K562 (cell line): ENCODE data around the gene TRIM65. TPM values are rescaled to one million over a fixed set of nuclear protein-coding genes. Genes with fewer than 3 reads are reported as not detected.

Source experiments
- ATAC-seq: fragments of 200-7000 bp; cut with Tn5 transposase; 3 replicates; pipeline ENCODE4 v1.9.1; 2020; ENCODE audit warnings: moderate library complexity
- BruUV-seq: library from RNA; stranded (reverse); fragments of 400-500 nt; replicated peaks from 2 replicates; lab custom pipeline; 2021; lab: Mats Ljungman, UMichigan
- CTCF ChIA-PET: fragments of 300-600 bp; formaldehyde crosslinking; extraction: SDS; loops from one replicate; lab custom pipeline; 2021; ENCODE audit warnings: low intra/inter-chr PET ratio; lab: Yijun Ruan, JAX
- POLR2A ChIA-PET: fragments of 300-600, 350-650 bp; sonication (Branson Sonifier 250); formaldehyde crosslinking; extraction: SDS; loops from one replicate; lab custom pipeline; 2021; ENCODE audit warnings: antibody characterized with exemption, inconsistent platforms; lab: Yijun Ruan, JAX
- DNase-seq, 4 experiments: peaks; one replicate each; pipeline versions ENCODE4 v3.0.0 to v3.0.0-alpha.2; 2011 to 2018; ENCODE audit warnings: low spot score in 3 of 4, mixed read lengths in 3 of 4; ENCODE audit errors: extremely low read depth in 1 of 4
- FAIRE-seq: peaks from 2 replicates; lab custom pipeline; 2011; peaks lifted over from hg19 to GRCh38; lab: Jason Lieb, UNC
- H2AFZ ChIP-seq: 2 replicates; pipeline ENCODE4 v1.6.0; 2011; ENCODE audit warnings: low read depth, low read length, control low read depth, inconsistent platforms
- H3K27ac ChIP-seq: fragments of 200-600 bp; 3 replicates; pipeline ENCODE4 v1.8.0; 2011; ENCODE audit warnings: low read depth, mild to moderate bottlenecking, control low read depth, inconsistent platforms, low read length, moderate library complexity, mixed read lengths; ENCODE audit errors: extremely low read depth
- H3K27me3 ChIP-seq, 2 experiments: fragments of 300-600 bp in 1 of 2; 2 replicates in 1 of 2; 3 replicates in 1 of 2; pipeline versions ENCODE4 v1.6.0 to v1.8.0; 2011; ENCODE audit warnings: inconsistent platforms in 2 of 2, low read length in 2 of 2, mild to moderate bottlenecking in 1 of 2, mixed read lengths in 1 of 2, moderate library complexity in 1 of 2; ENCODE audit not compliant: control insufficient read depth in 2 of 2, insufficient read depth in 2 of 2
- H3K36me3 ChIP-seq: fragments of 300-600 bp; 3 replicates; pipeline ENCODE4 v1.8.0; 2011; ENCODE audit warnings: mild to moderate bottlenecking, low read length, inconsistent platforms; ENCODE audit not compliant: control insufficient read depth, insufficient read depth
- H3K4me1 ChIP-seq, 2 experiments: fragments of 200-600 bp in 1 of 2; replicated peaks in 1 of 2; 2 replicates in 1 of 2; 3 replicates in 1 of 2; pipeline versions ENCODE4 v1.5.1 to v1.8.0; 2011; ENCODE audit warnings: inconsistent platforms in 2 of 2, low read length in 2 of 2, mild to moderate bottlenecking in 1 of 2, mixed read lengths in 1 of 2, moderate library complexity in 1 of 2; ENCODE audit not compliant: control insufficient read depth in 2 of 2, insufficient read depth in 2 of 2
- H3K4me2 ChIP-seq: 2 replicates; pipeline ENCODE4 v1.6.1; 2011; ENCODE audit warnings: low read length, control low read depth, inconsistent platforms, mixed read lengths; ENCODE audit not compliant: insufficient read depth
- H3K4me3 ChIP-seq: fragments of 200-600 bp; sonication (generic), shearing (Covaris generic); 2 replicates; pipeline ENCODE4 v1.5.1; 2016; ENCODE audit warnings: control low read depth, inconsistent platforms
- H3K79me2 ChIP-seq: fragments of 200-600 bp; 3 replicates; pipeline ENCODE4 v1.8.0; 2011; ENCODE audit warnings: low read length, inconsistent platforms; ENCODE audit not compliant: control insufficient read depth, insufficient read depth
- H3K9ac ChIP-seq, 2 experiments: 2 replicates each; pipeline versions ENCODE4 v1.6.0 to v1.6.1; 2011; ENCODE audit warnings: low read depth in 2 of 2, low read length in 2 of 2, control low read depth in 1 of 2, inconsistent platforms in 1 of 2, mild to moderate bottlenecking in 1 of 2, mixed read lengths in 1 of 2; ENCODE audit not compliant: insufficient read depth in 1 of 2
- H3K9me1 ChIP-seq: one replicate; pipeline ENCODE4 v1.6.0; 2011; ENCODE audit warnings: inconsistent platforms, mild to moderate bottlenecking, low read length, moderate library complexity; ENCODE audit not compliant: control insufficient read depth, insufficient read depth
- H3K9me3 ChIP-seq: replicated peaks from 2 replicates; pipeline ENCODE4 v1.5.1; 2011; ENCODE audit warnings: low read depth, low read length, inconsistent platforms; ENCODE audit not compliant: control insufficient read depth, insufficient read depth
- H4K20me1 ChIP-seq: replicated peaks from 2 replicates; pipeline ENCODE4 v1.6.1; 2011; ENCODE audit warnings: low read length, inconsistent platforms, mixed read lengths; ENCODE audit not compliant: control insufficient read depth, insufficient read depth
- BCOR ChIP-seq: fragments of 450-650 bp; IDR thresholded peaks from 2 replicates; pipeline ENCODE4 v1.6.1; 2016
- KDM1A ChIP-seq, 2 experiments: fragments of 450-650 bp; IDR thresholded peaks; 2 replicates each; pipeline ENCODE4 v1.6.1; 2016; ENCODE audit warnings: mild to moderate bottlenecking in 2 of 2
- RBM17 ChIP-seq: fragments of 200-400 bp; formaldehyde crosslinking; IDR thresholded peaks from 2 replicates; pipeline ENCODE4 v1.6.1; 2017; ENCODE audit warnings: low read depth, mild to moderate bottlenecking, low read length, borderline replicate concordance
- ZNF24 ChIP-seq: fragments of 450-650 bp; IDR thresholded peaks from 2 replicates; pipeline ENCODE4 v1.6.1; 2016
- WGBS: fragments of 100-300 bp; shearing (Covaris generic); methylation state at CpG from one replicate; pipeline ENCODE4 v1.1.6; 2016; ENCODE audit warnings: low coverage, mixed read lengths; ENCODE audit not compliant: insufficient coverage; ENCODE audit errors: missing lambda C conversion rate; 5-methylcytosine and 5-hydroxymethylcytosine counted together
- in situ Hi-C: fragments of 300-500 bp; cut with MboI; formaldehyde crosslinking; loops from 4 replicates; pipeline ENCODE4 v1.15.0; 2018; ENCODE audit warnings: inconsistent platforms, mixed read lengths
- intact Hi-C: fragments of 100-400 bp; cut with micrococcal nuclease; formaldehyde crosslinking; loops from 2 replicates; pipeline ENCODE4 v1.14.2; 2022
- polyA plus RNA-seq, 8 experiments: library from polyadenylated mRNA; depleted of rRNA in 4 of 8; stranded (reverse) in 5 of 8; unstranded in 3 of 8; fragments of >200 nt; fragmentation: Nextera tagmentation in 2 of 8; fragmentation: Illumina TruSeq in 1 of 8; extraction: Ambion mirVana in 2 of 8; extraction: Trizol in 1 of 8; gene quantifications; 2 replicates each; pipeline versions ENCODE4 v1.2.1 to v1.2.3, GENCODE V29; 2011 to 2014; ENCODE audit warnings: inconsistent platforms in 1 of 8, missing spikeins in 1 of 8
- total RNA-seq, 7 experiments: library from RNA; depleted of rRNA in 6 of 7; stranded (reverse); fragments of >200 nt in 6 of 7; fragmentation: Illumina TruSeq in 2 of 7; extraction: Trizol in 2 of 7; gene quantifications; 2 replicates each; pipeline versions ENCODE4 v1.2.1 to v1.2.3, GENCODE V29; 2011 to 2021; ENCODE audit warnings: low replicate concordance in 1 of 7
- TF ChIP-seq, protein P1 (sequence below): fragments of 250-450 bp; sonication (Bioruptor Pico); IDR thresholded peaks from 2 replicates; pipeline ENCODE4 v1.5.0; 2020; ENCODE audit warnings: mild to moderate bottlenecking

The TRIM65 gene
- total and polyA plus RNA-seq, 9 of the 15 experiments (the other 6 are each of a cell fraction or from before 2014, with no cell fraction given): 2.8 to 45.7 (median 22.9) TPM

DNA sequence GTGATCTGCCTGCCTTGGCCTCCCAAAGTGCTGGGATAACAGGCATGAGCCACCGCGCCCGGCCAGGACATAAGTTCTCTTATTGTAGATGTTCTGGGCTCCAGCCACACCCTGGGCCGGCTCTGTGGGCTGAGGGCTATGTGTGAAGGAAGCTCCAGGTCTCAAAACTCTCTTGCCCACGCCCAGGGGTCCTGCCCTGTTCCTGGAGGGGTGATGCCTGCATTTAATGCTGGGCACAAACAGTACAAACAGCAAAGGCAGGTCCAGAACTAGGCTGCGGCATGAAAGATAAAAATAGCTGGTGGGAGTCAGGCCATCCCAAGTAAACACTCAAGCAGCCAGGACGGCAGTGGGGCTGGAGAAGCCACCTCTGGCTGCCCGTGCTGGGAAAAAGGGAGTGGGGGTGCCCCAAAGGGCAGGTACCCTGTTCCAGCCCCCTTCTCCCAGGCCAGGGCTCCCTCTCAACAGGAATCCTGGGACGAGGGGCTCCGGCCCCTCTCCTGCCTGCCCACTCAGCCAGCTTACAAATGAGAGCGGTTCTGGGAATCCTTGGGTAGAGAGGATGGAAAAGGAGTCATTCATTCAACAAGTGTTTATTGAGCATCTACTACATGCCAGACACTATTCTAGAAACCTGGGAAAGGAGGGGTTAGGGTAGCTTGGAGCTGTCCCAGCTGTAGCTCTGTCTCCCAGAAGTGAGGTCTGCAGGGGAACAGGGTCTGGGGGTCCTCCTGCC, 23.0 kb downstream of the TRIM65 start:
- intact Hi-C loops (no loop called here), in situ Hi-C loops (no loop called here)
- BruUV-seq: no TSS peak
- Histone ChIP-seq H3K4me1 (peaks cover 10 to 75% of the 10 kb centered on the region in 2 experiments), H3K9ac (peak overlapping the region in 1 of 2 experiments; percentile 76; a peak in 2 of 4 replicates), H4K20me1 (no peaks in the 10 kb centered on the region), H3K36me3 (no peaks in the 10 kb centered on the region), H3K9me1 (no peaks in the 10 kb centered on the region), H2AFZ (no peak overlapping the region), H3K27me3 (no peaks in the 10 kb centered on the region), H3K9me3 (no peaks in the 10 kb centered on the region), H3K4me2 (no peak overlapping the region), H3K4me3 (no peak overlapping the region), H3K27ac (no peak overlapping the region), H3K79me2 (no peaks in the 10 kb centered on the region)
- ATAC-seq (no peak), FAIRE-seq (no peak), DNase-seq (peak in 1 of 4 experiments; percentile 3)
- CTCF ChIA-PET: no interaction called here
- peak in 1 of 2 experiments; percentile 32; a peak in 1 of 4 replicates for TF ChIP-seq KDM1A (IDR thresholded peaks at IDR 0.05)
- TF ChIP-seq, protein P1, sequence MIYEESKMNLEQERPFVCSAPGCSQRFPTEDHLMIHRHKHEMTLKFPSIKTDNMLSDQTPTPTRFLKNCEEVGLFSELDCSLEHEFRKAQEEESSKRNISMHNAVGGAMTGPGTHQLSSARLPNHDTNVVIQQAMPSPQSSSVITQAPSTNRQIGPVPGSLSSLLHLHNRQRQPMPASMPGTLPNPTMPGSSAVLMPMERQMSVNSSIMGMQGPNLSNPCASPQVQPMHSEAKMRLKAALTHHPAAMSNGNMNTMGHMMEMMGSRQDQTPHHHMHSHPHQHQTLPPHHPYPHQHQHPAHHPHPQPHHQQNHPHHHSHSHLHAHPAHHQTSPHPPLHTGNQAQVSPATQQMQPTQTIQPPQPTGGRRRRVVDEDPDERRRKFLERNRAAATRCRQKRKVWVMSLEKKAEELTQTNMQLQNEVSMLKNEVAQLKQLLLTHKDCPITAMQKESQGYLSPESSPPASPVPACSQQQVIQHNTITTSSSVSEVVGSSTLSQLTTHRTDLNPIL: no peak
- no peak for TF ChIP-seq RBM17
- TF ChIP-seq BCOR: peak; percentile 66
- peak; percentile 74 for TF ChIP-seq ZNF24
- POLR2A ChIA-PET: interaction anchor here (0.6 to 15.8 kb wide), 9 partner anchors 11 to 105 kb away, joined by 3 to 169 read pairs (median 4); partner anchors contain the start of genes ACOX1, TEN1, TRIM65 and WBP2
- WGBS: 65% methylated on average over 11 of the region's 11 CpGs
